H9 (cell line): ENCODE data around the gene BRINP2. TPM values are rescaled to one million over a fixed set of nuclear protein-coding genes. Genes with fewer than 3 reads are reported as not detected.

Source experiments
- DNase-seq: peaks from one replicate; pipeline ENCODE4 v3.0.0-alpha.2; 2017
- H2AFZ ChIP-seq: one replicate; pipeline ENCODE4 v1.6.1; 2013; ENCODE audit warnings: mild to moderate bottlenecking, low read length, control low read depth, moderate library complexity
- H2AK5ac ChIP-seq: 2 replicates; pipeline ENCODE4 v1.6.1; 2013; ENCODE audit warnings: low read length, control low read depth, mixed read lengths; ENCODE audit not compliant: insufficient read length
- H2BK120ac ChIP-seq: one replicate; pipeline ENCODE4 v1.6.1; 2013; ENCODE audit warnings: low read depth, mild to moderate bottlenecking, low read length, control low read depth, inconsistent platforms; ENCODE audit not compliant: poor library complexity, severe bottlenecking
- H2BK12ac ChIP-seq: 2 replicates; pipeline ENCODE4 v1.6.1; 2013; ENCODE audit warnings: low read length, control low read depth, mixed read lengths, low read depth; ENCODE audit not compliant: insufficient read length
- H2BK15ac ChIP-seq: 2 replicates; pipeline ENCODE4 v1.6.1; 2013; ENCODE audit warnings: low read depth, low read length, control low read depth
- H2BK20ac ChIP-seq: one replicate; pipeline ENCODE4 v1.6.1; 2013; ENCODE audit warnings: low read depth, mild to moderate bottlenecking, low read length, control low read depth, inconsistent platforms; ENCODE audit not compliant: poor library complexity, severe bottlenecking
- H2BK5ac ChIP-seq: 2 replicates; pipeline ENCODE4 v1.6.1; 2013; ENCODE audit warnings: low read length, control low read depth, mixed read lengths; ENCODE audit not compliant: insufficient read length
- H3K14ac ChIP-seq: 2 replicates; pipeline ENCODE4 v1.6.1; 2013; ENCODE audit warnings: low read length, control low read depth; ENCODE audit not compliant: insufficient read depth
- H3K18ac ChIP-seq: 2 replicates; pipeline ENCODE4 v1.6.1; 2013; ENCODE audit warnings: low read depth, mild to moderate bottlenecking, mixed read lengths, low read length, control low read depth; ENCODE audit not compliant: insufficient read length
- H3K23ac ChIP-seq: 2 replicates; pipeline ENCODE4 v1.6.1; 2013; ENCODE audit warnings: low read length, control low read depth, mixed read lengths, low read depth; ENCODE audit not compliant: insufficient read length
- H3K23me2 ChIP-seq: 2 replicates; pipeline ENCODE4 v1.6.1; 2013; ENCODE audit warnings: low read depth, mild to moderate bottlenecking, mixed read lengths, low read length, control low read depth; ENCODE audit not compliant: insufficient read length, poor library complexity, severe bottlenecking
- H3K27ac ChIP-seq: 2 replicates; pipeline ENCODE4 v1.5.1; 2013; ENCODE audit warnings: low read length, control low read depth, mixed read lengths, low read depth; ENCODE audit not compliant: insufficient read length
- H3K27me3 ChIP-seq: 2 replicates; pipeline ENCODE4 v1.6.1; 2013; ENCODE audit warnings: low read length, control low read depth, inconsistent platforms; ENCODE audit not compliant: insufficient read depth
- H3K4ac ChIP-seq: 2 replicates; pipeline ENCODE4 v1.6.1; 2013; ENCODE audit warnings: low read depth, mild to moderate bottlenecking, control low read depth, inconsistent platforms, low read length, moderate library complexity
- H3K4me1 ChIP-seq: 2 replicates; pipeline ENCODE4 v1.6.1; 2013; ENCODE audit warnings: low read length, control low read depth, inconsistent platforms; ENCODE audit not compliant: insufficient read depth
- H3K4me2 ChIP-seq: 2 replicates; pipeline ENCODE4 v1.6.1; 2013; ENCODE audit warnings: low read length, control low read depth, mixed read lengths; ENCODE audit not compliant: insufficient read length, insufficient read depth
- H3K56ac ChIP-seq: 2 replicates; pipeline ENCODE4 v1.6.1; 2013; ENCODE audit warnings: low read depth, mild to moderate bottlenecking, mixed read lengths, low read length, control low read depth; ENCODE audit not compliant: insufficient read length
- H3K79me1 ChIP-seq: 2 replicates; pipeline ENCODE4 v1.6.1; 2013; ENCODE audit warnings: low read depth, mild to moderate bottlenecking, moderate library complexity, low read length, control low read depth, inconsistent platforms; ENCODE audit not compliant: insufficient read depth, poor library complexity, severe bottlenecking
- H3K79me2 ChIP-seq: 2 replicates; pipeline ENCODE4 v1.6.1; 2013; ENCODE audit warnings: low read length, control low read depth, inconsistent platforms; ENCODE audit not compliant: insufficient read depth
- H3K9ac ChIP-seq: 2 replicates; pipeline ENCODE4 v1.6.1; 2013; ENCODE audit warnings: low read length, control low read depth, mixed read lengths; ENCODE audit not compliant: insufficient read length; ENCODE audit errors: extremely low read depth
- H3K9me3 ChIP-seq: one replicate; pipeline ENCODE4 v1.6.1; 2013; ENCODE audit warnings: low read depth, low read length, inconsistent platforms; ENCODE audit not compliant: control insufficient read depth
- H3T11ph ChIP-seq: one replicate; pipeline ENCODE4 v1.6.1; 2013; ENCODE audit warnings: mild to moderate bottlenecking, low read length, control low read depth, inconsistent platforms
- H4K20me1 ChIP-seq: one replicate; pipeline ENCODE4 v1.6.1; 2013; ENCODE audit not compliant: control insufficient read depth, insufficient read length, insufficient read depth
- H4K5ac ChIP-seq: 2 replicates; pipeline ENCODE4 v1.6.1; 2013; ENCODE audit warnings: low read depth, mild to moderate bottlenecking, mixed read lengths, low read length, control low read depth; ENCODE audit not compliant: insufficient read length
- H4K8ac ChIP-seq: replicated peaks from 2 replicates; pipeline ENCODE4 v1.6.1; 2013; ENCODE audit warnings: low read length, control low read depth, mixed read lengths, low read depth; ENCODE audit not compliant: insufficient read length
- H4K91ac ChIP-seq: 2 replicates; pipeline ENCODE4 v1.6.1; 2013; ENCODE audit warnings: low read depth, mild to moderate bottlenecking, moderate library complexity, mixed read lengths, low read length, control low read depth; ENCODE audit not compliant: insufficient read length
- H3K27ac Mint-ChIP-seq, 3 experiments: 2 replicates in 2 of 3; 3 replicates in 1 of 3; pipeline ENCODE4 v1.8.0; 2020 to 2021; ENCODE audit warnings: mixed read lengths in 3 of 3, mild to moderate bottlenecking in 1 of 3, moderate library complexity in 1 of 3
- H3K27me3 Mint-ChIP-seq: 2 replicates; pipeline ENCODE4 v1.8.0; 2021; ENCODE audit warnings: low read depth, mild to moderate bottlenecking, moderate library complexity, mixed read lengths
- H3K36me3 Mint-ChIP-seq, 3 experiments: 2 replicates in 2 of 3; 3 replicates in 1 of 3; pipeline ENCODE4 v1.8.0; 2020 to 2021; ENCODE audit warnings: low read depth in 3 of 3, mixed read lengths in 3 of 3; ENCODE audit not compliant: insufficient read depth in 1 of 3
- H3K4me1 Mint-ChIP-seq, 2 experiments: 2 replicates each; pipeline ENCODE4 v1.8.0; 2020; ENCODE audit warnings: mixed read lengths in 2 of 2
- H3K4me3 Mint-ChIP-seq, 2 experiments: 2 replicates in 1 of 2; 3 replicates in 1 of 2; pipeline ENCODE4 v1.8.0; 2020 to 2021; ENCODE audit warnings: mild to moderate bottlenecking in 2 of 2, mixed read lengths in 2 of 2, moderate library complexity in 1 of 2
- H3K9me3 Mint-ChIP-seq, 2 experiments: 2 replicates in 1 of 2; 3 replicates in 1 of 2; pipeline ENCODE4 v1.8.0; 2020; ENCODE audit warnings: mild to moderate bottlenecking in 2 of 2, mixed read lengths in 2 of 2, moderate library complexity in 1 of 2
- CTCF ChIP-seq: fragments of 200-600 bp; sonication (generic); conservative IDR thresholded peaks from 3 replicates; pipeline ENCODE4 v1.8.0; 2021; ENCODE audit warnings: antibody characterized with exemption, mild to moderate bottlenecking
- WGBS: extraction: QIAGEN DNeasy Blood & Tissue Kit; methylation state at CpG from one replicate; pipeline ENCODE4 v1.1.7; 2013; ENCODE audit warnings: missing lambda C conversion rate, low lambda C conversion rate, mixed read lengths; ENCODE audit not compliant: insufficient read length; ENCODE audit errors: extremely low coverage; 5-methylcytosine and 5-hydroxymethylcytosine counted together
- total RNA-seq: library from RNA; stranded (reverse); gene quantifications from 2 replicates; pipeline ENCODE4 v1.2.1, GENCODE V29; 2021

BRINP2 gene
- total RNA-seq, 1 experiment from 2014 or later, result not detected

GRCh38 chr1:177190308-177190970 is 19.7 kb downstream of the BRINP2 start:
- no peak overlapping the region for H3K4me2 ChIP-seq
- TF ChIP-seq CTCF, result no peak
- Mint-ChIP-seq H3K4me1 (no peaks in the 10 kb centered on the region), H3K27ac (no peak overlapping the region), H3K36me3 (no peaks in the 10 kb centered on the region), H3K9me3 (no peaks in the 10 kb centered on the region), H3K27me3 (peaks cover 37% of the 10 kb centered on the region), H3K4me3 (no peak overlapping the region)
- H2BK120ac ChIP-seq, result no peak overlapping the region
- no peak overlapping the region for H3K27ac ChIP-seq
- no peaks in the 10 kb centered on the region for H3K9me3 ChIP-seq
- no peaks in the 10 kb centered on the region for H3K23me2 ChIP-seq
- H2BK15ac ChIP-seq, result no peak overlapping the region
- H4K8ac ChIP-seq, result no peak overlapping the region
- H3K79me2 ChIP-seq, result no peaks in the 10 kb centered on the region
- no peak overlapping the region for H2AK5ac ChIP-seq
- H2BK20ac ChIP-seq, result no peak overlapping the region
- no peak overlapping the region for H2AFZ ChIP-seq
- H2BK12ac ChIP-seq, result no peak overlapping the region
- H2BK5ac ChIP-seq, result no peak overlapping the region
- H4K5ac ChIP-seq, result no peak overlapping the region
- H3K56ac ChIP-seq, result no peak overlapping the region
- H4K91ac ChIP-seq, result no peak overlapping the region
- no peak overlapping the region for H3K9ac ChIP-seq
- no peak overlapping the region for H3K14ac ChIP-seq
- no peaks in the 10 kb centered on the region for H3K27me3 ChIP-seq
- H3K18ac ChIP-seq, result no peak overlapping the region
- WGBS, result no CpG with 5 or more reads among the region's 3 CpGs
- no peaks in the 10 kb centered on the region for H3K79me1 ChIP-seq
- no peak overlapping the region for H3T11ph ChIP-seq
- H3K4me1 ChIP-seq, result no peaks in the 10 kb centered on the region
- no peak overlapping the region for H3K4ac ChIP-seq
- no peak for DNase-seq
- no peak overlapping the region for H3K23ac ChIP-seq
- H4K20me1 ChIP-seq, result no peaks in the 10 kb centered on the region
